Activated CD4-positive, alpha-beta T cell treated with anti-CD3 and anti-CD28 coated beads, Interleukin-10, Interleukin-2, amounts not matched to agents 100 ng/mL and 50 ng/mL, durations not matched to agents 16 hours and 8 hours (primary cell): ENCODE results near the gene DDX50.
A peak's percentile ranks its signal among the peaks of the same experiment; 100 is the strongest.
"Not testable (repeated sequence)": the region's sequence is repeated elsewhere in the genome, so short reads cannot be mapped to it uniquely, and the experiment has no call there.

Experiments
- DNase-seq: peaks from one replicate; pipeline ENCODE4 v3.0.0-alpha.2; 2020

DDX50 gene

DNA sequence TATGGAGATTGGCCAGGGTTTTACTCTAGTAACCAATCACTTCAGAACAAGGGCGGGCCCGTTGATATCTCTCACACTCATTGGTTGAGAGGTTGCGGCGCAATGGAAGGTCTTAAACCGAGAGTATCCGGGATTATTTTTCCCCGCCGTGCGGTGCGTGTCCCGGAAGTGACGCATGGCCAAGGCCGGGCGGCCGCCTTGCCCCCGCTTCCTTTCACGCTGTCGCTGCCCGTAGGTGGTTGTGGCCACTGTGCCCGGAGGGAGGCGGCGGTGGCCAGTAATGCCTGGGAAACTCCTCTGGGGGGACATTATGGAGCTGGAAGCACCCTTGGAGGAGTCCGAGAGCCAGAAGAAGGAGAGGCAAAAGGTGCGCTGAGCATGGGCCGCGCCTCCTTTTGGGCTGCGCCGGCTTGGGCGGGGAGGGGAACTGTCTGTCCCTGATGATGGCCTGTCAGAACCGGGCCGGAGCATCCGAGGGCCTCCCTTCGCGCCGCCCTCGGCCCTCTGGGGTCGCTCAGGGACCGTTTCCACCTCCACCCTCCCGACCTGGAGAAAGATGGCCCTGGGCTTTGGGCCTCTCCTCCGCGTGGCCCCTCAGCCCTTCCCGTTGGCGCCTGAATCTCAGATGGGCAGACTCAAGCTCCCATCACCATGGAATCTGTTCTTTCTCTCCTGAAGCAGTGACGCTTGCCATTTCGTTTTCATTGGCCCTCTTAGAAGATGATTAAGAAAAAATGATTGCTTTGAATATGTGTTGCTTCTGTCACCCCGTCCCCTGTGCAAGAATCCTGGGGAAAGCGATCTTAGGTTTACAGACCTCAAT, at the start of gene DDX50:
TSS of gene DDX50 (plus strand) at position 211 of the 823 bp plus-strand sequence. CDS start at position 281, 70 bp downstream.
- peak; percentile 98 for DNase-seq

- no peak for DNase-seq
Measured at GRCh38 chr10:68856352-68856751, 44.8 kb upstream of the DDX50 start.

DNA sequence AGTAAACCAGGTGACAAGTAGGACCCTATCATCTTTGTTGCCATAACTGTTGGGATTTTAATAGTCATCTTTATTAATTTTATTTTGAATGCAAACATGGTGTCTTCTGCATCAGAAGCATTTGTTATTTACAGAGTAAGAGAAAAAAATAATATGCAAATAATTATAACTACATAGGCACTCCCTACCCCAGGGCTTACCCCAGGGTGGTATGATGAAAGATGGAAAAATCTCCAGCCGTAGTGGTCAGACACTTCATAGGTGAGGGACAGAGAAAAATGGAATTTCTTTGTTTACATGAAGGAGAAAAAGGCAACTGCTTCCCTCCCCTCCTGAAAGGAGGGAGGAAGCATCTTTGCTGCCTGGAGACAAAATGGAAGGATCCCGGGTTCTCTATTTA, 44.1 kb upstream of the DDX50 start:
- DNase-seq, result no peak

- no peak for DNase-seq
Measured at GRCh38 chr10:68861253-68861652, 39.9 kb upstream of the DDX50 start.

- DNase-seq, result no peak
Measured at GRCh38 chr10:68864611-68865010, 36.5 kb upstream of the DDX50 start.

GRCh38 chr10:68868173-68868572, 32.9 kb upstream of the DDX50 start:
- DNase-seq, result not testable (repeated sequence)

- DNase-seq, result no peak
Measured at GRCh38 chr10:68869623-68870022, 31.5 kb upstream of the DDX50 start.

GRCh38 chr10:68870061-68870460, 31.1 kb upstream of the DDX50 start:
- no peak for DNase-seq

GRCh38 chr10:68870545-68871104, 30.5 kb upstream of the DDX50 start:
- DNase-seq, result peak; percentile 7

GRCh38 chr10:68871105-68871711, 29.9 kb upstream of the DDX50 start:
- DNase-seq, result peak; percentile 4

GRCh38 chr10:68871731-68872342, 29.3 kb upstream of the DDX50 start:
- DNase-seq, result no peak

GRCh38 chr10:68876246-68877138, 24.6 kb upstream of the DDX50 start:
- DNase-seq, result no peak

- DNase-seq, result no peak
Measured at GRCh38 chr10:68877482-68878110, 23.5 kb upstream of the DDX50 start.

DNA sequence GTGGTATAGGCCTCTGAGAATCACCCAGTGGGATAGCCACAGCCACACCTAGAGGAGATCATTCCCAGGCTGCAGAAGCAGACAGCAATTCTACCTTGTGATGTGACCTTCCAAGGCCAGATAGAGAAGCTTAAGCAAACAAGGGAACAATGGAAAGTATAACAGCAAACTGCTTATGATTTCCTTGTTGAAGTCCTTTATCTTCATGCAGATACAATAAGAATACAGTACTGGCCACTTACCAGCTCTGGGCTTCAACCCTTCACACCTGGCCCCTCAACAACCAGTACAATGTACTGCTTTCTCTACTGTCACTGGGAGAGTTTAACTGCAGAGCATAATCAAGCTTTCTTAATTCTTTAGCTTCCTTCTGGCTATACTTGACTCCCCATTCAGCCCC, 22.6 kb upstream of the DDX50 start:
- no peak for DNase-seq

DNA sequence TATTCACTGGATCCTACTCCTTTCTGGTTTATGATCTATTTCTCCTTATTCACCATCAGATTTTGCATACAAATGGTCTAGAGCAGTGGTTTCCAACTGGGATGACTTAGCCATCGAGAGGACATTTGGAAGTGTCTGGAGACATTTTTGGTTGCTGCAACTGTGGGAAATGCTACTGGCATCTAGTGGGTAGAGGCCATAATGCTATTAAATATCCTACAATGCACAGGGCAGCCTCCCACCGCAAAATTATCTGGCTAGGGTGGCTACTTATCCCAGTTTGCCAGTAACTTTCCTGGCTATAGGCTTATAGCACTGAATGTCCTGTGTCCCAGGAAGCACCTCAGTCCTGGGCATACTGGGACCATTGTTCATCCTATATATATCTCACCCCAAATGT, 21.5 kb upstream of the DDX50 start:
- DNase-seq, result no peak

- no peak for DNase-seq
Measured at GRCh38 chr10:68880181-68880580, 20.9 kb upstream of the DDX50 start.

- no peak for DNase-seq
Measured at GRCh38 chr10:68895041-68895440, 6.1 kb upstream of the DDX50 start.

- DNase-seq, result peak; percentile 65
Measured at GRCh38 chr10:68897336-68897741, 3.8 kb upstream of the DDX50 start.

DNA sequence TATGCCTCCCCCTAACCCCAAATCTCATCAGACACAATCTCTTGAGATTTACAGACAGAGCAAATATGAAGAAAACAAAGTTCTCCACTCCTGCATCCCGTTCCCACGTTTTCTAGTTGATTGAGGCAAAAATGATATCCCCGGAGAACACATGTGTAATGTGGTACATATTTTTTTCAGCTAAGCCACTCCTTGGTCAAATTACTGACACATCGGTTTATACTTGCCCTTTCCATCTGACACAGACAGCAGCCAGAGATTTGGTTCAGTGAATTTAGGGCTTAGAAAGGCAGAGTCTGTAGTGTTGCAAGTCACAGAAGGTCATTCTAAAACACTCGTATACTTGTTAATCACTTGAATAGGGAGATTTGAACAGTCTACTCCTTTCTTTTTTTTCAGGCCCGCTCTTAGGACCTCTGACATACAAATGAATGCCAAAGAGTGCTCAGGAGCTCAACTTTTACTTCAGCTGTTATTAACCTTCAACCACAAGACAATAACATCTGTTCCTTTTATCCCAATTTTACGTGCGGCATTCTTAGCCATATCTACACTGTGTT, 1.8 kb upstream of the DDX50 start:
- no peak for DNase-seq

GRCh38 chr10:68900427-68901104, 549 bp upstream of the DDX50 start:
- no peak for DNase-seq

DNA sequence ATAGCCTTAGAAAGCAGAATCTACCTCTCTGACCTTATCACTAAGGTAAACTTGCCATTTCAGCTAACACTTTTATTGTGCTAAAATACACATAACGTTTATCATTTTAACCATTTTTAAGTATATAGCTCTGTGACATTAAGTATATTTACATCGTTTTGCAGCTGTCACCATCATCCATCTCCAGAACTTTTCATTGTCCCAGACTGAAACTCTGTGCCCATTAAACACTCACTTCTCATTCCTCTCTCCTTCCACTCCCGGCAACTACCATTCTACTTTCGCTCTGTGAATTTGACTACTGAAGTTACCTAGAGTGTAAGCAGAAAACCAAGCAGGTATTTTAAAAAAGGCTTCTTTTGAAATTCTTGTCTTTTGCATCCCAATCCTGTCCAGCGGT, 1.3 kb downstream of the DDX50 start:
- no peak for DNase-seq
